HEK293T (cell line): ENCODE measurements around the gene GRM3.

Experiments used
- BHLHE40 ChIP-seq: fragments of 450-650 bp; IDR thresholded peaks from 2 replicates; pipeline ENCODE4 v1.6.1; 2016; ENCODE audit warnings: mild to moderate bottlenecking, moderate library complexity, borderline replicate concordance
- CTBP1 ChIP-seq: fragments of 450-650 bp; IDR thresholded peaks from 2 replicates; pipeline ENCODE4 v1.6.1; 2016; ENCODE audit warnings: borderline replicate concordance
- ELF4 ChIP-seq: fragments of 450-650 bp; IDR thresholded peaks from 2 replicates; pipeline ENCODE4 v1.6.1; 2017; ENCODE audit warnings: antibody characterized with exemption
- FOXA1 ChIP-seq: fragments of 450-650 bp; IDR thresholded peaks from 2 replicates; pipeline ENCODE4 v1.6.1; 2016; ENCODE audit warnings: mild to moderate bottlenecking
- FOXK2 ChIP-seq: fragments of 450-650 bp; IDR thresholded peaks from 2 replicates; pipeline ENCODE4 v1.6.1; 2016; ENCODE audit warnings: mild to moderate bottlenecking
- FOXM1 ChIP-seq: fragments of 450-650 bp; IDR thresholded peaks from 2 replicates; pipeline ENCODE4 v1.6.1; 2017; ENCODE audit warnings: mild to moderate bottlenecking, borderline replicate concordance
- HDGF ChIP-seq: fragments of 450-650 bp; IDR thresholded peaks from 2 replicates; pipeline ENCODE4 v1.6.1; 2017; ENCODE audit warnings: antibody characterized with exemption, borderline replicate concordance
- L3MBTL2 ChIP-seq: fragments of 450-650 bp; conservative IDR thresholded peaks from 2 replicates; pipeline ENCODE4 v1.6.1; 2016; ENCODE audit warnings: mild to moderate bottlenecking
- NFRKB ChIP-seq: fragments of 450-650 bp; IDR thresholded peaks from 2 replicates; pipeline ENCODE4 v1.6.1; 2016; ENCODE audit warnings: mild to moderate bottlenecking, moderate library complexity
- PKNOX1 ChIP-seq: fragments of 450-650 bp; IDR thresholded peaks from 2 replicates; pipeline ENCODE4 v1.6.1; 2016
- SP1 ChIP-seq: fragments of 450-650 bp; IDR thresholded peaks from 2 replicates; pipeline ENCODE4 v1.6.1; 2017
- SUZ12 ChIP-seq: fragments of 450-650 bp; IDR thresholded peaks from 2 replicates; pipeline ENCODE4 v1.6.1; 2016; ENCODE audit warnings: mild to moderate bottlenecking
- TARDBP ChIP-seq: fragments of 450-650 bp; IDR thresholded peaks from 2 replicates; pipeline ENCODE4 v1.6.1; 2016
- ZNF384 ChIP-seq: fragments of 450-650 bp; IDR thresholded peaks from 2 replicates; pipeline ENCODE4 v1.6.1; 2016

GRCh38 chr7:86814661-86815379, 171.1 kb downstream of the GRM3 start:
- TF ChIP-seq SP1 = no peak
- no peak for TF ChIP-seq TARDBP
- TF ChIP-seq SUZ12 = no peak
- no peak for TF ChIP-seq NFRKB
- TF ChIP-seq CTBP1 = no peak
- TF ChIP-seq HDGF = no peak
- TF ChIP-seq FOXM1 = no peak
- no peak for TF ChIP-seq ZNF384
- TF ChIP-seq BHLHE40 = no peak
- TF ChIP-seq FOXA1 = no peak
- no peak for TF ChIP-seq ELF4
- no peak for TF ChIP-seq L3MBTL2
- TF ChIP-seq PKNOX1 = no peak
- no peak for TF ChIP-seq FOXK2
